ENCODE measurements around the gene PSMB1. TPM values are rescaled to one million over a fixed set of nuclear protein-coding genes. Genes with fewer than 3 reads are reported as not detected.

Gene PSMB1
- total RNA-seq, 1 experiment from 2014 or later, result 215 TPM

- Mint-ChIP-seq H3K27ac (no peak overlapping the region), H3K36me3 (peaks cover 55% of the 10 kb centered on the region), H3K4me3 (no peak overlapping the region), H3K9me3 (no peaks in the 10 kb centered on the region), H3K4me1 (no peaks in the 10 kb centered on the region), H3K27me3 (ENCODE audit: low read depth) (no peaks in the 10 kb centered on the region)
- ATAC-seq, result no peak
- POLR2A ChIA-PET, result no interaction called here
- no peak for TF ChIP-seq ZBTB21 (CRISPR knock-in tag; IDR thresholded peaks at IDR 0.05; ENCODE audit: borderline replicate concordance)
- TF ChIP-seq NFATC4 (CRISPR knock-in tag; IDR thresholded peaks at IDR 0.05), result no peak
- TF ChIP-seq, protein P1, sequence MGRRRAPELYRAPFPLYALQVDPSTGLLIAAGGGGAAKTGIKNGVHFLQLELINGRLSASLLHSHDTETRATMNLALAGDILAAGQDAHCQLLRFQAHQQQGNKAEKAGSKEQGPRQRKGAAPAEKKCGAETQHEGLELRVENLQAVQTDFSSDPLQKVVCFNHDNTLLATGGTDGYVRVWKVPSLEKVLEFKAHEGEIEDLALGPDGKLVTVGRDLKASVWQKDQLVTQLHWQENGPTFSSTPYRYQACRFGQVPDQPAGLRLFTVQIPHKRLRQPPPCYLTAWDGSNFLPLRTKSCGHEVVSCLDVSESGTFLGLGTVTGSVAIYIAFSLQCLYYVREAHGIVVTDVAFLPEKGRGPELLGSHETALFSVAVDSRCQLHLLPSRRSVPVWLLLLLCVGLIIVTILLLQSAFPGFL (CRISPR knock-in tag; IDR thresholded peaks at IDR 0.05; ENCODE audit: borderline replicate concordance), result no peak
- no peak for TF ChIP-seq ZNF263 (CRISPR knock-in tag; IDR thresholded peaks at IDR 0.05; ENCODE audit: low read depth)
- no peak for TF ChIP-seq NR1H2 (CRISPR knock-in tag; IDR thresholded peaks at IDR 0.05)
- TF ChIP-seq PRRX2 (CRISPR knock-in tag; IDR thresholded peaks at IDR 0.05), result no peak
- TF ChIP-seq, protein P2, sequence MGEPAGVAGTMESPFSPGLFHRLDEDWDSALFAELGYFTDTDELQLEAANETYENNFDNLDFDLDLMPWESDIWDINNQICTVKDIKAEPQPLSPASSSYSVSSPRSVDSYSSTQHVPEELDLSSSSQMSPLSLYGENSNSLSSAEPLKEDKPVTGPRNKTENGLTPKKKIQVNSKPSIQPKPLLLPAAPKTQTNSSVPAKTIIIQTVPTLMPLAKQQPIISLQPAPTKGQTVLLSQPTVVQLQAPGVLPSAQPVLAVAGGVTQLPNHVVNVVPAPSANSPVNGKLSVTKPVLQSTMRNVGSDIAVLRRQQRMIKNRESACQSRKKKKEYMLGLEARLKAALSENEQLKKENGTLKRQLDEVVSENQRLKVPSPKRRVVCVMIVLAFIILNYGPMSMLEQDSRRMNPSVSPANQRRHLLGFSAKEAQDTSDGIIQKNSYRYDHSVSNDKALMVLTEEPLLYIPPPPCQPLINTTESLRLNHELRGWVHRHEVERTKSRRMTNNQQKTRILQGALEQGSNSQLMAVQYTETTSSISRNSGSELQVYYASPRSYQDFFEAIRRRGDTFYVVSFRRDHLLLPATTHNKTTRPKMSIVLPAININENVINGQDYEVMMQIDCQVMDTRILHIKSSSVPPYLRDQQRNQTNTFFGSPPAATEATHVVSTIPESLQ (CRISPR knock-in tag; IDR thresholded peaks at IDR 0.05), result no peak
- TF ChIP-seq, protein P3, sequence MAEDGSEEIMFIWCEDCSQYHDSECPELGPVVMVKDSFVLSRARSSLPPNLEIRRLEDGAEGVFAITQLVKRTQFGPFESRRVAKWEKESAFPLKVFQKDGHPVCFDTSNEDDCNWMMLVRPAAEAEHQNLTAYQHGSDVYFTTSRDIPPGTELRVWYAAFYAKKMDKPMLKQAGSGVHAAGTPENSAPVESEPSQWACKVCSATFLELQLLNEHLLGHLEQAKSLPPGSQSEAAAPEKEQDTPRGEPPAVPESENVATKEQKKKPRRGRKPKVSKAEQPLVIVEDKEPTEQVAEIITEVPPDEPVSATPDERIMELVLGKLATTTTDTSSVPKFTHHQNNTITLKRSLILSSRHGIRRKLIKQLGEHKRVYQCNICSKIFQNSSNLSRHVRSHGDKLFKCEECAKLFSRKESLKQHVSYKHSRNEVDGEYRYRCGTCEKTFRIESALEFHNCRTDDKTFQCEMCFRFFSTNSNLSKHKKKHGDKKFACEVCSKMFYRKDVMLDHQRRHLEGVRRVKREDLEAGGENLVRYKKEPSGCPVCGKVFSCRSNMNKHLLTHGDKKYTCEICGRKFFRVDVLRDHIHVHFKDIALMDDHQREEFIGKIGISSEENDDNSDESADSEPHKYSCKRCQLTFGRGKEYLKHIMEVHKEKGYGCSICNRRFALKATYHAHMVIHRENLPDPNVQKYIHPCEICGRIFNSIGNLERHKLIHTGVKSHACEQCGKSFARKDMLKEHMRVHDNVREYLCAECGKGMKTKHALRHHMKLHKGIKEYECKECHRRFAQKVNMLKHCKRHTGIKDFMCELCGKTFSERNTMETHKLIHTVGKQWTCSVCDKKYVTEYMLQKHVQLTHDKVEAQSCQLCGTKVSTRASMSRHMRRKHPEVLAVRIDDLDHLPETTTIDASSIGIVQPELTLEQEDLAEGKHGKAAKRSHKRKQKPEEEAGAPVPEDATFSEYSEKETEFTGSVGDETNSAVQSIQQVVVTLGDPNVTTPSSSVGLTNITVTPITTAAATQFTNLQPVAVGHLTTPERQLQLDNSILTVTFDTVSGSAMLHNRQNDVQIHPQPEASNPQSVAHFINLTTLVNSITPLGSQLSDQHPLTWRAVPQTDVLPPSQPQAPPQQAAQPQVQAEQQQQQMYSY (CRISPR knock-in tag; IDR thresholded peaks at IDR 0.05), result no peak
- TF ChIP-seq, protein P4, sequence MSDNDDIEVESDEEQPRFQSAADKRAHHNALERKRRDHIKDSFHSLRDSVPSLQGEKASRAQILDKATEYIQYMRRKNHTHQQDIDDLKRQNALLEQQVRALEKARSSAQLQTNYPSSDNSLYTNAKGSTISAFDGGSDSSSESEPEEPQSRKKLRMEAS (CRISPR knock-in tag; IDR thresholded peaks at IDR 0.05), result no peak
- TF ChIP-seq ZBTB43 (CRISPR knock-in tag; IDR thresholded peaks at IDR 0.05), result no peak
- TF ChIP-seq NR2C2 (CRISPR knock-in tag; IDR thresholded peaks at IDR 0.05), result no peak
- no peak for TF ChIP-seq SMAD4 (CRISPR knock-in tag; IDR thresholded peaks at IDR 0.05)
- TF ChIP-seq ZNF416 (CRISPR knock-in tag; IDR thresholded peaks at IDR 0.05), result no peak
- no peak for TF ChIP-seq TEAD4 (CRISPR knock-in tag; IDR thresholded peaks at IDR 0.05)
- CTCF ChIA-PET, result no interaction called here
- no peak for DNase-seq (ENCODE audit: low spot score)
Observed at GRCh38 chr6:170561555-170561954, 8.4 kb upstream of the PSMB1 start.

GRCh38 chr6:170555305-170555704 is 2.2 kb upstream of the PSMB1 start:
- Mint-ChIP-seq H3K36me3 (peaks cover 22% of the 10 kb centered on the region), H3K27me3 (ENCODE audit: low read depth) (no peaks in the 10 kb centered on the region), H3K9me3 (no peaks in the 10 kb centered on the region), H3K4me3 (no peak overlapping the region), H3K27ac (no peak overlapping the region), H3K4me1 (peaks cover 9% of the 10 kb centered on the region)
- DNase-seq (ENCODE audit: low spot score), result no peak
- ChIA-PET POLR2A (no interaction called here), CTCF (no interaction called here)
- ATAC-seq, result no peak
- TF ChIP-seq ATF3 (CRISPR knock-in tag; conservative IDR thresholded peaks at IDR 0.05), result no peak
- no peak for TF ChIP-seq CTCF (IDR thresholded peaks at IDR 0.05)
- no peak for TF ChIP-seq JAZF1 (CRISPR knock-in tag; IDR thresholded peaks at IDR 0.05)
- TF ChIP-seq, protein P4 (CRISPR knock-in tag; IDR thresholded peaks at IDR 0.05), result no peak
- no peak for TF ChIP-seq ESRRA (CRISPR knock-in tag; IDR thresholded peaks at IDR 0.05; ENCODE audit: borderline replicate concordance)
- no peak for TF ChIP-seq TEAD1 (CRISPR knock-in tag; IDR thresholded peaks at IDR 0.05)
- TF ChIP-seq NR3C1 (CRISPR knock-in tag; conservative IDR thresholded peaks at IDR 0.05; ENCODE audit: low read depth), result no peak
- TF ChIP-seq ZSCAN18 (CRISPR knock-in tag; IDR thresholded peaks at IDR 0.05), result no peak
- TF ChIP-seq, protein P5, sequence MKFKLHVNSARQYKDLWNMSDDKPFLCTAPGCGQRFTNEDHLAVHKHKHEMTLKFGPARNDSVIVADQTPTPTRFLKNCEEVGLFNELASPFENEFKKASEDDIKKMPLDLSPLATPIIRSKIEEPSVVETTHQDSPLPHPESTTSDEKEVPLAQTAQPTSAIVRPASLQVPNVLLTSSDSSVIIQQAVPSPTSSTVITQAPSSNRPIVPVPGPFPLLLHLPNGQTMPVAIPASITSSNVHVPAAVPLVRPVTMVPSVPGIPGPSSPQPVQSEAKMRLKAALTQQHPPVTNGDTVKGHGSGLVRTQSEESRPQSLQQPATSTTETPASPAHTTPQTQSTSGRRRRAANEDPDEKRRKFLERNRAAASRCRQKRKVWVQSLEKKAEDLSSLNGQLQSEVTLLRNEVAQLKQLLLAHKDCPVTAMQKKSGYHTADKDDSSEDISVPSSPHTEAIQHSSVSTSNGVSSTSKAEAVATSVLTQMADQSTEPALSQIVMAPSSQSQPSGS (CRISPR knock-in tag; IDR thresholded peaks at IDR 0.05; ENCODE audit: borderline replicate concordance, low read depth), result no peak
- TF ChIP-seq TEAD4 (CRISPR knock-in tag; IDR thresholded peaks at IDR 0.05), result no peak
